RWPE2 (cell line): Measurements from ENCODE around the gene RNU7-1.

ENCODE experiments used
- ATAC-seq: fragments of 200-7000 bp; cut with Tn5 transposase; 3 replicates; pipeline ENCODE4 v1.9.1; 2021; ENCODE audit warnings: low read depth
- DNase-seq: peaks from one replicate; pipeline ENCODE4 v3.0.0-alpha.2; 2020; ENCODE audit warnings: low spot score
- H3K27ac ChIP-seq: fragments of 450-650 bp; 2 replicates; pipeline ENCODE4 v1.5.1; 2017; ENCODE audit warnings: mild to moderate bottlenecking; ENCODE audit not compliant: poor library complexity, severe bottlenecking
- H3K27me3 ChIP-seq: fragments of 250-450 bp; sonication (Bioruptor Pico); 2 replicates; pipeline ENCODE4 v1.5.1; 2021; ENCODE audit warnings: mild to moderate bottlenecking, moderate library complexity; ENCODE audit not compliant: insufficient read depth, poor library complexity, severe bottlenecking
- H3K36me3 ChIP-seq: fragments of 250-450 bp; sonication (Bioruptor Pico); 2 replicates; pipeline ENCODE4 v1.5.1; 2020; ENCODE audit warnings: low read depth, mild to moderate bottlenecking, moderate library complexity
- H3K4me1 ChIP-seq: fragments of 250-450 bp; sonication (Bioruptor Pico); 2 replicates; pipeline ENCODE4 v1.5.1; 2021; ENCODE audit warnings: mild to moderate bottlenecking, moderate library complexity; ENCODE audit not compliant: insufficient read depth, poor library complexity, severe bottlenecking
- H3K4me3 ChIP-seq: fragments of 250-450 bp; sonication (Bioruptor Pico); 2 replicates; pipeline ENCODE4 v1.5.1; 2021; ENCODE audit warnings: mild to moderate bottlenecking, moderate library complexity; ENCODE audit not compliant: severe bottlenecking
- H3K9me3 ChIP-seq: fragments of 250-450 bp; sonication (Bioruptor Pico); 2 replicates; pipeline ENCODE4 v1.5.1; 2021; ENCODE audit warnings: mild to moderate bottlenecking, moderate library complexity; ENCODE audit not compliant: severe bottlenecking
- TF ChIP-seq, protein P1 (sequence below): fragments of 450-650 bp; IDR thresholded peaks from one replicate; pipeline ENCODE4 v1.5.1; 2017; ENCODE audit warnings: mild to moderate bottlenecking, moderate library complexity; ENCODE audit not compliant: poor library complexity, severe bottlenecking

RNU7-1 gene

DNA sequence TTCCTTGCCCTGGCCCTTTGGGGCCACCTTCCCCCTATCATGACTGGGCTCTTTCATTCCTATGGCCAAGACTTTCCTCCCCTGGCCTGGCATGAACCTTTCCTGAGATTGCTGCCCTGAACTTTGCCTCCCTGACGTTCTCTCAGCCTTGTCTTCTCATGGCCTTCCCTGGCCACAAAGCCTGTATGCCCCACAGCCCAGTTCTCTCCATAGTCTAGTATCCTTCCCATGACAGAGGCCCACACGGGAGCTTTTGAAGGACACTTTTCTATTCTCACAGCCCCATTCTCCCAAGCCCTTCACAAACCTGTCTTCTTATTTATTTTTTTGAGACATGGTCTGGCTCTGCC is 4.5 kb upstream of the RNU7-1 start:
- no peaks in the 10 kb centered on the region for H3K4me1 ChIP-seq
- TF ChIP-seq, protein P1, sequence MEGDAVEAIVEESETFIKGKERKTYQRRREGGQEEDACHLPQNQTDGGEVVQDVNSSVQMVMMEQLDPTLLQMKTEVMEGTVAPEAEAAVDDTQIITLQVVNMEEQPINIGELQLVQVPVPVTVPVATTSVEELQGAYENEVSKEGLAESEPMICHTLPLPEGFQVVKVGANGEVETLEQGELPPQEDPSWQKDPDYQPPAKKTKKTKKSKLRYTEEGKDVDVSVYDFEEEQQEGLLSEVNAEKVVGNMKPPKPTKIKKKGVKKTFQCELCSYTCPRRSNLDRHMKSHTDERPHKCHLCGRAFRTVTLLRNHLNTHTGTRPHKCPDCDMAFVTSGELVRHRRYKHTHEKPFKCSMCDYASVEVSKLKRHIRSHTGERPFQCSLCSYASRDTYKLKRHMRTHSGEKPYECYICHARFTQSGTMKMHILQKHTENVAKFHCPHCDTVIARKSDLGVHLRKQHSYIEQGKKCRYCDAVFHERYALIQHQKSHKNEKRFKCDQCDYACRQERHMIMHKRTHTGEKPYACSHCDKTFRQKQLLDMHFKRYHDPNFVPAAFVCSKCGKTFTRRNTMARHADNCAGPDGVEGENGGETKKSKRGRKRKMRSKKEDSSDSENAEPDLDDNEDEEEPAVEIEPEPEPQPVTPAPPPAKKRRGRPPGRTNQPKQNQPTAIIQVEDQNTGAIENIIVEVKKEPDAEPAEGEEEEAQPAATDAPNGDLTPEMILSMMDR: no peak
- ATAC-seq: no peak
- no peak overlapping the region for H3K27ac ChIP-seq
- H3K27me3 ChIP-seq: no peaks in the 10 kb centered on the region
- H3K36me3 ChIP-seq: peaks cover 35% of the 10 kb centered on the region
- DNase-seq: no peak
- H3K4me3 ChIP-seq: no peak overlapping the region
- H3K9me3 ChIP-seq: no peaks in the 10 kb centered on the region

DNA sequence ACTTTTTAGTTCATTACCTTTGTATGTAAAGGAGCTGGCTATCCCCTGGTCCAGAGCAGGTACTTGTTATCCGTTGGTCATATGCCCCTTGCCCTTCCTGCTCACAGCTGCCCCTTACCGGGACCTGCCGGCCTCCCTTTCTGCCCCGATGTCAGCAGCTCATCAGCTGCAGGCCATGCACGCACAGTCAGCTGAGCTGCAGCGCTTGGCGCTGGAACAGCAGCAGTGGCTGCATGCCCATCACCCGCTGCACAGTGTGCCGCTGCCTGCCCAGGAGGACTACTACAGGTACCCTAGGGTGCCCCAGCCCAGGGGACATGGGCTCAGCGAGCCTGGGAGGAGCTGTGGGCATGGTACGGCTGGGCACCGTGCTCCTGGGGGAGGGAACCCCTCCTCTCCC is 2.3 kb upstream of the RNU7-1 start:
- Histone ChIP-seq H3K9me3 (no peaks in the 10 kb centered on the region), H3K27ac (no peak overlapping the region), H3K4me3 (no peak overlapping the region), H3K27me3 (no peaks in the 10 kb centered on the region), H3K4me1 (peaks cover 13% of the 10 kb centered on the region), H3K36me3 (peaks cover 29% of the 10 kb centered on the region)
- ATAC-seq (no peak), DNase-seq (no peak)
- TF ChIP-seq, protein P1: no peak

DNA sequence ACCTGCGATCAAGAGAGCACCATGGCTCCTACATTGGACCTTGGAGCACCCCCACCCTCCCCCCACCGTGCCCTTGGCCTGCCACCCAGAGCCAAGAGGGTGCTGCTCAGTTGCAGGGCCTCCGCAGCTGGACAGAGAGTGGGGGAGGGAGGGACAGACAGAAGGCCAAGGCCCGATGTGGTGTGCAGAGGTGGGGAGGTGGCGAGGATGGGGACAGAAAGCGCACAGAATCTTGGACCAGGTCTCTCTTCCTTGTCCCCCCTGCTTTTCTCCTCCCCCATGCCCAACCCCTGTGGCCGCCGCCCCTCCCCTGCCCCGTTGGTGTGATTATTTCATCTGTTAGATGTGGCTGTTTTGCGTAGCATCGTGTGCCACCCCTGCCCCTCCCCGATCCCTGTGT is 1.8 kb upstream of the RNU7-1 start:
- Histone ChIP-seq H3K27me3 (no peaks in the 10 kb centered on the region), H3K36me3 (peaks cover 29% of the 10 kb centered on the region), H3K9me3 (no peaks in the 10 kb centered on the region), H3K4me3 (no peak overlapping the region), H3K27ac (no peak overlapping the region), H3K4me1 (peaks cover 13% of the 10 kb centered on the region)
- TF ChIP-seq, protein P1: no peak
- no peak for ATAC-seq
- no peak for DNase-seq

DNA sequence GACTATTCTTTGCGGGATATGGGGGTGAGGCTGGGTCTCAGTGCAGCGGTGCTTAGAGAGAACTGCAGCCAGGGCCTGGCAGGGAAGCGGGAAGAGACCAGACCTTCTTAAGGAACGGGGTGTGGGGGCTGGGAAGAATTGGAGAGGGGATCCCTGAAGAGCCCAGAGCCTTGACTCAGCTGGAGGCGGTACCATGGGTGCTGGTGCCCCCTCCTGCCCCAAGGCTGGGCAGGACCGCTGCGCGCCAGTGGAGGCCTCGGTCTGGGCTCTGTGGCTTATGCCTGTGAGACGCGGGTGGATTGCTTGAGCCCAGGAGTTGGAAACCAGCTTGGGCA is 1.3 kb upstream of the RNU7-1 start:
- H3K9me3 ChIP-seq: no peaks in the 10 kb centered on the region
- DNase-seq: no peak
- no peak for ATAC-seq
- peaks cover 16% of the 10 kb centered on the region for H3K4me1 ChIP-seq
- peak overlapping the region; percentile 96 for H3K27ac ChIP-seq
- peaks cover 29% of the 10 kb centered on the region for H3K36me3 ChIP-seq
- TF ChIP-seq, protein P1: no peak
- no peaks in the 10 kb centered on the region for H3K27me3 ChIP-seq
- H3K4me3 ChIP-seq: no peak overlapping the region

DNA sequence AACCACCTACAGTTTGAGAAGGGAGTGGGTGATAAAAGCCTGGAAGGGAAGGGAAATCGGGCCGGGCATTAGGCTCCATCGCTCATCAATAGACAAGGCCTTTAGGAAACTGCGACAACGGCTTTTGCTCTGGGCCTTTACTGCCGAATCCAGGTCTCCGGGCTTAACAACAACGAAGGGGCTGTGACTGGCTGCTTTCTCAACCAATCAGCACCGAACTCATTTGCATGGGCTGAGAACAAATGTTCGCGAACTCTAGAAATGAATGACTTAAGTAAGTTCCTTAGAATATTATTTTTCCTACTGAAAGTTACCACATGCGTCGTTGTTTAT is 261 bp upstream of the RNU7-1 start:
- Histone ChIP-seq H3K9me3 (no peaks in the 10 kb centered on the region), H3K27ac (peak overlapping the region; percentile 96), H3K27me3 (no peaks in the 10 kb centered on the region), H3K4me1 (peaks cover 16% of the 10 kb centered on the region), H3K36me3 (peaks cover 29% of the 10 kb centered on the region), H3K4me3 (peak overlapping the region; percentile 43)
- TF ChIP-seq, protein P1: no peak
- DNase-seq (no peak), ATAC-seq (peak; percentile 26)
